Nephron progenitor cell (in vitro differentiated cells): ENCODE data around the gene GALNT18.

Experiments used
- DNase-seq: peaks from one replicate; pipeline ENCODE4 v3.0.0; 2021
- H3K27ac Mint-ChIP-seq: 2 replicates; pipeline ENCODE4 v1.8.0; 2021; ENCODE audit warnings: mild to moderate bottlenecking, moderate library complexity, mixed read lengths
- H3K27me3 Mint-ChIP-seq: 2 replicates; pipeline ENCODE4 v1.8.0; 2021; ENCODE audit warnings: mild to moderate bottlenecking, low read depth, mixed read lengths; ENCODE audit not compliant: poor library complexity
- H3K36me3 Mint-ChIP-seq: 2 replicates; pipeline ENCODE4 v1.8.0; 2021; ENCODE audit warnings: low read depth, mixed read lengths
- H3K4me1 Mint-ChIP-seq: 2 replicates; pipeline ENCODE4 v1.8.0; 2021; ENCODE audit warnings: mixed read lengths
- H3K4me3 Mint-ChIP-seq: 2 replicates; pipeline ENCODE4 v1.8.0; 2021; ENCODE audit warnings: mild to moderate bottlenecking, moderate library complexity, mixed read lengths
- H3K9me3 Mint-ChIP-seq: 2 replicates; pipeline ENCODE4 v1.8.0; 2021; ENCODE audit warnings: mild to moderate bottlenecking, moderate library complexity, mixed read lengths
- TF ChIP-seq, protein P1 (sequence below): fragments of 200-600 bp; sonication (generic); IDR thresholded peaks from 2 replicates; pipeline ENCODE4 v1.5.0; 2021; ENCODE audit warnings: antibody characterized with exemption

GALNT18 gene

DNA sequence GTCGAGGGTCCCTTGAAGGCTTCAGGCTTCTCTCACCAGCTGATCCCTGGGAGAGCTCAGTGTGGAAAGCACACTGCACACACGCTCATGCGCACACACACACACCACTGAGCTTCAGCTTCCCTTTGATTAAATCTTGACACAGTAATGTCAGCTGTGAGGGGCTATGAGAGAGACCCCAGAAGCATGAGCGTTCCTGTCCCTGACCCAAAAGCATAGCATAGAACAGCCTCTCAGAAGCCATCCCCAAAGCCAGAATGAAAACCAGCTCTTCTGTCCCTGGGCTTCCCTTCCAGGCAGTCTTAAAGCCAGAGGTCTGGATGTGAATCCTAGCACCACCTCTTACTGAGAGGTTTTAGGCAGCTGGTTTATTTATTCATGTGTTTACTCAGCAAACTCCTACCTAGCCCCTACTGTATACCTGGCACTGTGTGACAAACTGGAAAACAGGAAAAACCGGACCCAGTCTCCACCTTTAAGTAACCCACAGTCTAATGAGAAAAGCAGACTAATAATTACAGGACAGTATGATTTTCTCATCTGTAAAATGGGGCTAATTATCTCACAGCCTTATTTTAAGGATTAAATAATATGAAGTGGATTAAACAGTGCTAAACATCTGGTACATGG, 15.9 kb downstream of the GALNT18 start:
- Mint-ChIP-seq H3K36me3 (no peaks in the 10 kb centered on the region), H3K27me3 (peaks cover 30% of the 10 kb centered on the region), H3K27ac (no peak overlapping the region), H3K9me3 (peaks cover 6% of the 10 kb centered on the region), H3K4me1 (no peaks in the 10 kb centered on the region), H3K4me3 (no peak overlapping the region)
- TF ChIP-seq, protein P1, sequence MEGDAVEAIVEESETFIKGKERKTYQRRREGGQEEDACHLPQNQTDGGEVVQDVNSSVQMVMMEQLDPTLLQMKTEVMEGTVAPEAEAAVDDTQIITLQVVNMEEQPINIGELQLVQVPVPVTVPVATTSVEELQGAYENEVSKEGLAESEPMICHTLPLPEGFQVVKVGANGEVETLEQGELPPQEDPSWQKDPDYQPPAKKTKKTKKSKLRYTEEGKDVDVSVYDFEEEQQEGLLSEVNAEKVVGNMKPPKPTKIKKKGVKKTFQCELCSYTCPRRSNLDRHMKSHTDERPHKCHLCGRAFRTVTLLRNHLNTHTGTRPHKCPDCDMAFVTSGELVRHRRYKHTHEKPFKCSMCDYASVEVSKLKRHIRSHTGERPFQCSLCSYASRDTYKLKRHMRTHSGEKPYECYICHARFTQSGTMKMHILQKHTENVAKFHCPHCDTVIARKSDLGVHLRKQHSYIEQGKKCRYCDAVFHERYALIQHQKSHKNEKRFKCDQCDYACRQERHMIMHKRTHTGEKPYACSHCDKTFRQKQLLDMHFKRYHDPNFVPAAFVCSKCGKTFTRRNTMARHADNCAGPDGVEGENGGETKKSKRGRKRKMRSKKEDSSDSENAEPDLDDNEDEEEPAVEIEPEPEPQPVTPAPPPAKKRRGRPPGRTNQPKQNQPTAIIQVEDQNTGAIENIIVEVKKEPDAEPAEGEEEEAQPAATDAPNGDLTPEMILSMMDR, result no peak
- DNase-seq, result no peak

DNA sequence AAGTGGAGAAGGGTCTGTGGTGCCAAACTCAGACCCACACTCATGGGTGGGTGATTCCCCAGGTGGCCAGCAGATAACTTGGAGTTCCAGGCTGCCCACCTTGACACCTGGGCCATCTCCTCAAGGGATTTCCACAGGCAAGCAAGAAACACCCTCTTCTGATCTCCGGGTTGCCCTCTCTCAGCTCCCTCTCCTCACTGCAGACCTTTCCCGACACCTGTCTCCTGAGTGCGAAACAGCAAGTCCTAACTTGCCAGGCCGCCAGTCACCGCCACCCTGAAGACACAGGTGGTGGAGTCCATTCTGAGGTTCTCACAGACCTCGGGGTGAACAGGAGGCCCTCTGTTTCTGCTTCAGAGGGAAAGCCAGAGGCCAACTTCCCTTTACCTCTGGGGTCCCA, 16.6 kb downstream of the GALNT18 start:
- no peak for DNase-seq
- Mint-ChIP-seq H3K4me1 (no peaks in the 10 kb centered on the region), H3K36me3 (no peaks in the 10 kb centered on the region), H3K27me3 (peaks cover 35% of the 10 kb centered on the region), H3K9me3 (peaks cover 14% of the 10 kb centered on the region), H3K27ac (no peak overlapping the region), H3K4me3 (no peak overlapping the region)
- TF ChIP-seq, protein P1, result no peak

DNA sequence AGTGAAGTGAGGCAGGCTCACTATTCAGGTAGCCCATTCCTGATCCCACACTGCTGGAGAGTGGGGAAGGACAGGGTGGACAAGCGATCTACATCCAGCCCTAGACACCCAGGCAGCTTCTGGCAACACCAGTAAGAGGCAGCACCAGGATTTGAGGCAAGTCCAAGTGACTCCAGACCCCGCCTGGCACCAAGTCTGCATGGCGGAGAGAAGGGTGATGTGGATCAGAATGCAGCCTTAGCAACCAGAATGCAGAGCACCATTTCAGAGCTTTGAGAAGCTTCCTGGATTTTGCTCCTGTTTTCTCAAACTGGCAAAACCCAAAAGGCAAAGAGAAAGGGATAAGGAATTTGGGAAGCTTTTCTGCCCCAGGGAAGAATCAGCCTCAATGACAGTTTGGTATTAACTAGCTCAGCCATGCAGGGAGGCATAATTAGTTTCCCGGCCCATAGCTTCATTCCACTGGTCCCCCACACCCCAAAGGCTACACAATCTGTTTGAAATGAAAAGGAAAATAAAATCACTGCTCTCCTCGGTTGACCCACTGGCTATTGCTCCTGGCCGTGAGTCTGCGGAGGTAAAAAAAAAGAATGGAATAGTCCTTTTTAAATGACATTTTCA, 17.3 kb downstream of the GALNT18 start:
- H3K9me3 Mint-ChIP-seq, result peaks cover 17% of the 10 kb centered on the region
- no peaks in the 10 kb centered on the region for H3K4me1 Mint-ChIP-seq
- TF ChIP-seq, protein P1, result no peak
- H3K4me3 Mint-ChIP-seq, result no peak overlapping the region
- DNase-seq, result no peak
- peaks cover 32% of the 10 kb centered on the region for H3K27me3 Mint-ChIP-seq
- H3K36me3 Mint-ChIP-seq, result no peaks in the 10 kb centered on the region
- no peak overlapping the region for H3K27ac Mint-ChIP-seq

DNA sequence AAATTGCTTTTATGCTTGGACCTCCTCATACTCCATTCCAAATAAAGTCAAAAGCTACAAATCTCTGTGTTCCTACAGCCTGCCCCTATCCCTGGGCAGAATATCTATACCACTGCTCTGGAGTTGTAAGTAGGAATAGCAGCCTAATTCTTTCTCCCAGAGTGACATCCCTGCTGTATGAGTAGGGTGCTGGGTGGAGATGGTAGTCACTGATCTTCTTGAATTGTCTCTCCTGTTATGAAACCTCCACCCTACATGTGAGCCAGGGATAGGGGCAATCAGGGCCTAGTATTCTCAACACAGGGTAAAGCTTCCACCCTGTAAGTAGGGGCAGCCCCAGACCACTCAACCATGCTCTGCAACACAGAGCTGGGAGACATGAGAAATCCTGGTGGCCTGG, 19.8 kb downstream of the GALNT18 start:
- Mint-ChIP-seq H3K9me3 (peaks cover 17% of the 10 kb centered on the region), H3K36me3 (no peaks in the 10 kb centered on the region), H3K4me1 (no peaks in the 10 kb centered on the region), H3K27ac (peak overlapping the region; percentile 40), H3K4me3 (no peak overlapping the region), H3K27me3 (peaks cover 23% of the 10 kb centered on the region)
- TF ChIP-seq, protein P1, result no peak
- DNase-seq, result no peak

DNA sequence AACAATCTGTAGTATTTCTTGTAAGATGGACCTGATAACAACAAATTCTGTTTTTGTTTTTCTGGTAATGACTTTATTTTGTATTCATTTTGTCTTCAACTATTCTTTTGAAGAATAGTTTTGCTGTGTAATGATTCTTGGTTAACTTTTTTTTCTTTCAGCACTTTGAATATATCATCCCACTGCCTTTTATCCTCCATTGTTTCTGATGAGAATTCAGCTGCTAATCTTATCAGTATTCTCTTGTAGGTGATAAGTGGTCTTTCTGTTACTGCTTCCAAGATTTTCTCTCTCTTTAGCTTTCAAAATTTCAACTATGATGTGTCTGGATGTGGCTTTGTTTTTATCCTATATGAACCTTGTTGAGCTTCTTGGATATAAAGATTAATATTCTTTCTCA, 21.5 kb downstream of the GALNT18 start:
- TF ChIP-seq, protein P1, result no peak
- no peaks in the 10 kb centered on the region for H3K4me1 Mint-ChIP-seq
- H3K27me3 Mint-ChIP-seq, result peaks cover 14% of the 10 kb centered on the region
- H3K36me3 Mint-ChIP-seq, result no peaks in the 10 kb centered on the region
- no peak overlapping the region for H3K4me3 Mint-ChIP-seq
- DNase-seq, result no peak
- no peak overlapping the region for H3K27ac Mint-ChIP-seq
- peaks cover 17% of the 10 kb centered on the region for H3K9me3 Mint-ChIP-seq

DNA sequence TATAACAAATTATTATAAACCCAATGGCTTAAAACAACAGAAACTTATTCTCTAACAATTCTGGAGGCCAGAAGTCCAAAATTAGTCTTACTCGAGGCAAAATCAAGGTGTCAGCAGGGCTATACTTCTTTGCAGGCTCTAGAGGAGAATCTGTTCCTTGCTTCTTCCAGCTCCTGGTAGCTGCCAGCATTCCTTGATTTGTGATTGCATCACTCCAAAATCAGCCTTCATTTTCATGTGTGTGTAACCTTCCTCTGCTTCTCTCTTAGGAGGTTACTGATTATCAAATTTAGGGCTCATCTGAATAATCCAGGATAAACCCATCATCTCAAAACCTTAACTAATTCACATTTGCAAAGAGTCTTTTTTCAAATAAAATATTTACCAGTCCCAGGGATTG, 23.6 kb downstream of the GALNT18 start:
- Mint-ChIP-seq H3K27ac (no peak overlapping the region), H3K9me3 (peaks cover 17% of the 10 kb centered on the region), H3K27me3 (peaks cover 9% of the 10 kb centered on the region), H3K4me1 (no peaks in the 10 kb centered on the region), H3K36me3 (no peaks in the 10 kb centered on the region), H3K4me3 (no peak overlapping the region)
- TF ChIP-seq, protein P1, result no peak
- DNase-seq, result no peak
